GM12864 (cell line): ENCODE measurements around the gene NEURL1B.

ENCODE experiments used
- DNase-seq: peaks from one replicate; pipeline ENCODE4 v3.0.0-alpha.2; 2011; ENCODE audit warnings: low read depth
- H3K4me3 ChIP-seq: 2 replicates; pipeline ENCODE4 v1.5.1; 2011; ENCODE audit warnings: mild to moderate bottlenecking, low read depth, low read length, control low read depth
- CTCF ChIP-seq: IDR thresholded peaks from 2 replicates; pipeline ENCODE4 v1.5.1; 2011; ENCODE audit warnings: low read depth, mild to moderate bottlenecking, moderate library complexity, low read length, control low read depth, inconsistent platforms; ENCODE audit errors: missing control alignments

NEURL1B gene

GRCh38 chr5:172626031-172626581, 15.0 kb upstream of the NEURL1B start:
- no peak for TF ChIP-seq CTCF
- no peak overlapping the region for H3K4me3 ChIP-seq
- DNase-seq = no peak

GRCh38 chr5:172630082-172630481, 11.0 kb upstream of the NEURL1B start:
- H3K4me3 ChIP-seq = no peak overlapping the region
- TF ChIP-seq CTCF = no peak
- DNase-seq = no peak

- H3K4me3 ChIP-seq = no peak overlapping the region
- DNase-seq = no peak
- no peak for TF ChIP-seq CTCF
Observed at GRCh38 chr5:172630482-172630881, 10.6 kb upstream of the NEURL1B start.

GRCh38 chr5:172630986-172631385, 10.1 kb upstream of the NEURL1B start:
- no peak for TF ChIP-seq CTCF
- H3K4me3 ChIP-seq = no peak overlapping the region
- no peak for DNase-seq

- no peak overlapping the region for H3K4me3 ChIP-seq
- TF ChIP-seq CTCF = no peak
- DNase-seq = no peak
Observed at GRCh38 chr5:172632346-172633092, 8.5 kb upstream of the NEURL1B start.

- TF ChIP-seq CTCF = no peak
- DNase-seq = no peak
Observed at GRCh38 chr5:172633403-172633970, 7.6 kb upstream of the NEURL1B start.

More at GRCh38 chr5:172633403-172633970, 7.6 kb upstream of the NEURL1B start:
- H3K4me3 ChIP-seq = no peak overlapping the region
